ENCODE data around the gene HS6ST3.

HS6ST3 gene

DNA sequence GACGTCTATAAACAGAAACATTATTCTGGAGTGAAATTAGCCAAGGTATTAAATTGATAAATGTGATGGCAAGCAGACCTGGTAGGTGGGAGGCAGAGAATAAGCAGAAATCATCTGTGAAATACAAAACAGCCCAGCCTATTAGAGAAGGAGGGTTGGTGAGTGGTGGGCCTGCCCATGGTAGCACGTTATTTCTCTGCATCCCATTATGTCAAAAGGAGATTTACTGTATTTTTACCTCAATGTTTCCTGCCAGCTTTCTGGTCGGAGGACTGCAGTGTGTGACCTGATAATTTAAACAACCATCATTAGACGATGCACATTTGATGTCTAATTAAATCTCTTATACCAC, 703.5 kb downstream of the HS6ST3 start:
- Histone ChIP-seq H3K4me3 (ENCODE audit: low read length) (no peak overlapping the region), H4K20me1 (ENCODE audit: control insufficient read depth, insufficient read depth, low read depth, low read length) (no peaks in the 10 kb centered on the region), H3K79me2 (ENCODE audit: control insufficient read depth, low read length) (no peaks in the 10 kb centered on the region), H3K27me3 (ENCODE audit: control insufficient read depth, low read length) (no peaks in the 10 kb centered on the region), H3F3A (ENCODE audit: control insufficient read depth, insufficient read depth) (no peaks in the 10 kb centered on the region), H3K9me3 (ENCODE audit: control insufficient read depth, insufficient read depth, low read length) (no peaks in the 10 kb centered on the region), H3K27ac (ENCODE audit: low read depth, low read length) (no peak overlapping the region), H3K4me2 (ENCODE audit: low read length) (no peak overlapping the region), H3K36me3 (ENCODE audit: control insufficient read depth, low read length) (no peaks in the 10 kb centered on the region), H3K4me1 (ENCODE audit: control insufficient read depth, low read length) (no peaks in the 10 kb centered on the region), H3K9me2 (replicated peaks; ENCODE audit: control insufficient read depth, low read length) (no peaks in the 10 kb centered on the region)
- TF ChIP-seq EZH2phosphoT487 (IDR thresholded peaks at IDR 0.05; ENCODE audit: borderline replicate concordance, low read length): no peak
- no peak for TF ChIP-seq CTCF (IDR thresholded peaks at IDR 0.05; ENCODE audit: low read depth, low read length, poor library complexity, severe bottlenecking)

- H3K4me2 ChIP-seq (ENCODE audit: low read length): no peak overlapping the region
- H3K27ac ChIP-seq (ENCODE audit: low read depth, low read length): no peak overlapping the region
- no peaks in the 10 kb centered on the region for H3K36me3 ChIP-seq (ENCODE audit: control insufficient read depth, low read length)
- H3K27me3 ChIP-seq (ENCODE audit: control insufficient read depth, low read length): no peaks in the 10 kb centered on the region
- H3K9me2 ChIP-seq (replicated peaks; ENCODE audit: control insufficient read depth, low read length): no peaks in the 10 kb centered on the region
- no peaks in the 10 kb centered on the region for H4K20me1 ChIP-seq (ENCODE audit: control insufficient read depth, insufficient read depth, low read depth, low read length)
- no peaks in the 10 kb centered on the region for H3K9me3 ChIP-seq (ENCODE audit: control insufficient read depth, insufficient read depth, low read length)
- H3K4me3 ChIP-seq (ENCODE audit: low read length): no peak overlapping the region
- no peaks in the 10 kb centered on the region for H3K4me1 ChIP-seq (ENCODE audit: control insufficient read depth, low read length)
- no peaks in the 10 kb centered on the region for H3F3A ChIP-seq (ENCODE audit: control insufficient read depth, insufficient read depth)
- H3K79me2 ChIP-seq (ENCODE audit: control insufficient read depth, low read length): no peaks in the 10 kb centered on the region
- TF ChIP-seq EZH2phosphoT487 (IDR thresholded peaks at IDR 0.05; ENCODE audit: borderline replicate concordance, low read length): no peak
- TF ChIP-seq CTCF (IDR thresholded peaks at IDR 0.05; ENCODE audit: low read depth, low read length, poor library complexity, severe bottlenecking): no peak
Observed at GRCh38 chr13:96794669-96795068, 704.8 kb downstream of the HS6ST3 start.

GRCh38 chr13:96795670-96796069, 705.8 kb downstream of the HS6ST3 start:
- H4K20me1 ChIP-seq (ENCODE audit: control insufficient read depth, insufficient read depth, low read depth, low read length): no peaks in the 10 kb centered on the region
- H3K4me2 ChIP-seq (ENCODE audit: low read length): no peak overlapping the region
- no peak overlapping the region for H3K27ac ChIP-seq (ENCODE audit: low read depth, low read length)
- H3K4me1 ChIP-seq (ENCODE audit: control insufficient read depth, low read length): no peaks in the 10 kb centered on the region
- no peaks in the 10 kb centered on the region for H3K9me3 ChIP-seq (ENCODE audit: control insufficient read depth, insufficient read depth, low read length)
- no peaks in the 10 kb centered on the region for H3K9me2 ChIP-seq (replicated peaks; ENCODE audit: control insufficient read depth, low read length)
- H3K27me3 ChIP-seq (ENCODE audit: control insufficient read depth, low read length): no peaks in the 10 kb centered on the region
- no peaks in the 10 kb centered on the region for H3F3A ChIP-seq (ENCODE audit: control insufficient read depth, insufficient read depth)
- no peaks in the 10 kb centered on the region for H3K79me2 ChIP-seq (ENCODE audit: control insufficient read depth, low read length)
- H3K4me3 ChIP-seq (ENCODE audit: low read length): no peak overlapping the region
- H3K36me3 ChIP-seq (ENCODE audit: control insufficient read depth, low read length): no peaks in the 10 kb centered on the region
- no peak for TF ChIP-seq EZH2phosphoT487 (IDR thresholded peaks at IDR 0.05; ENCODE audit: borderline replicate concordance, low read length)
- no peak for TF ChIP-seq CTCF (IDR thresholded peaks at IDR 0.05; ENCODE audit: low read depth, low read length, poor library complexity, severe bottlenecking)

All from DOHH2 (cell line).